ENCODE results near the gene PTPN14.

GRCh38 chr1:214363386-214363785 is 188.0 kb downstream of the PTPN14 start:
- no peak for TF ChIP-seq CTCF (IDR thresholded peaks at IDR 0.05; ENCODE audit: insufficient read depth, low read length)
- no peak for TF ChIP-seq REST (IDR thresholded peaks at IDR 0.05; ENCODE audit: insufficient replicate concordance, low read depth)
- TF ChIP-seq POLR2AphosphoS5 (IDR thresholded peaks at IDR 0.05; ENCODE audit: low read depth): no peak
